Skeletal muscle cell (primary cell): ENCODE results near the gene ZC3H8.
"Not testable (repeated sequence)": the region's sequence is repeated elsewhere in the genome, so short reads cannot be mapped to it uniquely, and the experiment has no call there.

Experiments
- DNase-seq: peaks from one replicate; pipeline ENCODE4 v3.0.0-alpha.2; 2010; ENCODE audit warnings: low read depth
- H3K4me3 ChIP-seq: 2 replicates; pipeline ENCODE4 v1.5.1; 2011; ENCODE audit warnings: low read depth, mild to moderate bottlenecking, control low read depth, low read length, moderate library complexity

ZC3H8 gene

GRCh38 chr2:112262876-112263275 is 8.0 kb upstream of the ZC3H8 start:
- no peak overlapping the region for H3K4me3 ChIP-seq
- DNase-seq = no peak

- DNase-seq = no peak
- H3K4me3 ChIP-seq = no peak overlapping the region
Measured at GRCh38 chr2:112260295-112260625, 5.4 kb upstream of the ZC3H8 start.

- DNase-seq = no peak
- H3K4me3 ChIP-seq = no peak overlapping the region
Measured at GRCh38 chr2:112259509-112260294, 4.9 kb upstream of the ZC3H8 start.

- DNase-seq = no peak
- no peak overlapping the region for H3K4me3 ChIP-seq
Measured at GRCh38 chr2:112257575-112257974, 2.7 kb upstream of the ZC3H8 start.

- no peak for DNase-seq
- H3K4me3 ChIP-seq = no peak overlapping the region
Measured at GRCh38 chr2:112256654-112257053, 1.8 kb upstream of the ZC3H8 start.

GRCh38 chr2:112255875-112256274 is 1.0 kb upstream of the ZC3H8 start:
- H3K4me3 ChIP-seq = no peak overlapping the region
- no peak for DNase-seq

- no peak overlapping the region for H3K4me3 ChIP-seq
- DNase-seq = no peak
Measured at GRCh38 chr2:112253261-112253815, 1.5 kb downstream of the ZC3H8 start.

GRCh38 chr2:112251271-112251670 is 3.6 kb downstream of the ZC3H8 start:
- DNase-seq = no peak
- no peak overlapping the region for H3K4me3 ChIP-seq

- no peak for DNase-seq
- H3K4me3 ChIP-seq = no peak overlapping the region
Measured at GRCh38 chr2:112244854-112245253, 10.0 kb downstream of the ZC3H8 start.

- no peak overlapping the region for H3K4me3 ChIP-seq
- no peak for DNase-seq
Measured at GRCh38 chr2:112243233-112243632, 11.6 kb downstream of the ZC3H8 start.

GRCh38 chr2:112242384-112242783 is 12.5 kb downstream of the ZC3H8 start:
- H3K4me3 ChIP-seq = no peak overlapping the region
- DNase-seq = no peak

GRCh38 chr2:112239862-112240261 is 15.0 kb downstream of the ZC3H8 start:
- no peak for DNase-seq

GRCh38 chr2:112230371-112230770 is 24.5 kb downstream of the ZC3H8 start:
- H3K4me3 ChIP-seq = no peak overlapping the region
- no peak for DNase-seq

More at GRCh38 chr2:112239862-112240261, 15.0 kb downstream of the ZC3H8 start:
- no peak overlapping the region for H3K4me3 ChIP-seq

- H3K4me3 ChIP-seq = no peak overlapping the region
- DNase-seq = peak; percentile 57
Measured at GRCh38 chr2:112229348-112229747, 25.5 kb downstream of the ZC3H8 start.

- no peak for DNase-seq
- no peak overlapping the region for H3K4me3 ChIP-seq
Measured at GRCh38 chr2:112220831-112221230, 34.0 kb downstream of the ZC3H8 start.

- H3K4me3 ChIP-seq = no peak overlapping the region
- no peak for DNase-seq
Measured at GRCh38 chr2:112220186-112220585, 34.7 kb downstream of the ZC3H8 start.

- no peak for DNase-seq
- no peak overlapping the region for H3K4me3 ChIP-seq
Measured at GRCh38 chr2:112217854-112218253, 37.0 kb downstream of the ZC3H8 start.

GRCh38 chr2:112216167-112216566 is 38.7 kb downstream of the ZC3H8 start:
- no peak for DNase-seq
- no peak overlapping the region for H3K4me3 ChIP-seq

GRCh38 chr2:112207905-112208304 is 46.9 kb downstream of the ZC3H8 start:
- DNase-seq, H3K4me3 ChIP-seq: not testable (repeated sequence)

- no peak overlapping the region for H3K4me3 ChIP-seq
- no peak for DNase-seq
Measured at GRCh38 chr2:112204411-112204810, 50.4 kb downstream of the ZC3H8 start.

GRCh38 chr2:112201696-112202430 is 53.0 kb downstream of the ZC3H8 start:
- no peak overlapping the region for H3K4me3 ChIP-seq
- no peak for DNase-seq
